Fibroblast of villous mesenchyme (primary cell): ENCODE results near the gene UBTFL1. TPM values are rescaled to one million over a fixed set of nuclear protein-coding genes. Genes with fewer than 3 reads are reported as not detected.
"Not testable (repeated sequence)": the region's sequence is repeated elsewhere in the genome, so short reads cannot be mapped to it uniquely, and the experiment has no call there.

Source experiments
- DNase-seq: peaks from one replicate; pipeline ENCODE4 v3.0.0-alpha.2; 2010; ENCODE audit warnings: low read depth
- H3K4me3 ChIP-seq: 2 replicates; pipeline ENCODE4 v1.5.1; 2011; ENCODE audit warnings: low read depth, mild to moderate bottlenecking, low read length
- CTCF ChIP-seq: IDR thresholded peaks from 2 replicates; pipeline ENCODE4 v1.5.1; 2012; ENCODE audit warnings: low read depth, mild to moderate bottlenecking, low read length; ENCODE audit not compliant: insufficient read depth
- total RNA-seq: library from RNA; depleted of rRNA; stranded (reverse); fragments of >200 nt; gene quantifications from 2 replicates; pipeline ENCODE4 v1.2.3, GENCODE V29; 2012

Gene UBTFL1
- total RNA-seq = not detected in 2 replicates

- not testable (repeated sequence) for H3K4me3 ChIP-seq, DNase-seq
Measured at GRCh38 chr11:90085650-90086049, at the start of gene UBTFL1. TSS of gene UBTFL1 (plus strand) at chr11:90085950. CDS start at chr11:90085950, 0 bp downstream.

GRCh38 chr11:90051591-90052209 lies 34.0 kb upstream of the UBTFL1 start:
- not testable (repeated sequence) for H3K4me3 ChIP-seq, DNase-seq

- not testable (repeated sequence) for H3K4me3 ChIP-seq, DNase-seq
Measured at GRCh38 chr11:90052311-90052710, 33.4 kb upstream of the UBTFL1 start.

- not testable (repeated sequence) for DNase-seq, H3K4me3 ChIP-seq
Measured at GRCh38 chr11:90053545-90053944, 32.2 kb upstream of the UBTFL1 start.

GRCh38 chr11:90088731-90089130 lies 3.0 kb downstream of the UBTFL1 start:
- not testable (repeated sequence) for DNase-seq

GRCh38 chr11:90095230-90095924 lies 9.6 kb downstream of the UBTFL1 start:
- not testable (repeated sequence) for H3K4me3 ChIP-seq

More at GRCh38 chr11:90088731-90089130, 3.0 kb downstream of the UBTFL1 start:
- not testable (repeated sequence) for H3K4me3 ChIP-seq

GRCh38 chr11:90098261-90098660 lies 12.5 kb downstream of the UBTFL1 start:
- not testable (repeated sequence) for H3K4me3 ChIP-seq, DNase-seq

More at GRCh38 chr11:90095230-90095924, 9.6 kb downstream of the UBTFL1 start:
- not testable (repeated sequence) for DNase-seq

- no peak overlapping the region for H3K4me3 ChIP-seq
- DNase-seq = no peak
- no peak for TF ChIP-seq CTCF
Measured at GRCh38 chr11:90100431-90100830, 14.7 kb downstream of the UBTFL1 start.

- DNase-seq = peak; percentile 2
- TF ChIP-seq CTCF = no peak
- no peak overlapping the region for H3K4me3 ChIP-seq
Measured at GRCh38 chr11:90113541-90113940, 27.8 kb downstream of the UBTFL1 start.

GRCh38 chr11:90120191-90120590 lies 34.4 kb downstream of the UBTFL1 start:
- no peak overlapping the region for H3K4me3 ChIP-seq
- no peak for TF ChIP-seq CTCF
- no peak for DNase-seq

GRCh38 chr11:90124371-90124770 lies 38.6 kb downstream of the UBTFL1 start:
- no peak overlapping the region for H3K4me3 ChIP-seq
- DNase-seq = no peak
- TF ChIP-seq CTCF = no peak
